H1 (cell line): Measurements from ENCODE around the gene AAMP. TPM values are rescaled to one million over a fixed set of nuclear protein-coding genes. Genes with fewer than 3 reads are reported as not detected.

ENCODE experiments used
- CTCF ChIA-PET: fragments of 300-600 bp; sonication (Branson Sonifier 250); formaldehyde crosslinking; loops from one replicate; lab custom pipeline; 2021; ENCODE audit not compliant: partially characterized antibody; lab: Charles Lee
- POLR2A ChIA-PET: fragments of 300-600 bp; sonication (Branson Sonifier 250); formaldehyde crosslinking; loops from one replicate; lab custom pipeline; 2021; ENCODE audit warnings: inconsistent platforms; ENCODE audit not compliant: partially characterized antibody; lab: Charles Lee
- DNase-seq, 2 experiments: peaks; one replicate each; pipeline versions ENCODE4 v3.0.0 to v3.0.0-alpha.2; 2010 to 2022; ENCODE audit warnings: low spot score in 2 of 2, low read depth in 1 of 2, mixed read lengths in 1 of 2
- FAIRE-seq: peaks from 2 replicates; lab custom pipeline; 2011; peaks lifted over from hg19 to GRCh38; lab: Jason Lieb, UNC
- H2AFZ ChIP-seq: 2 replicates; pipeline ENCODE4 v1.8.1; 2012; ENCODE audit warnings: low read length, inconsistent platforms
- H2AK5ac ChIP-seq: 2 replicates; pipeline ENCODE4 v1.6.1; 2013; ENCODE audit warnings: low read depth, low read length
- H2BK120ac ChIP-seq: replicated peaks from 2 replicates; pipeline ENCODE3; 2013; ENCODE audit warnings: low read depth, low read length, inconsistent platforms
- H2BK12ac ChIP-seq: 2 replicates; pipeline ENCODE4 v1.6.1; 2013; ENCODE audit warnings: low read depth, low read length
- H2BK15ac ChIP-seq: 2 replicates; pipeline ENCODE4 v1.6.1; 2013; ENCODE audit warnings: low read length
- H2BK20ac ChIP-seq: 2 replicates; pipeline ENCODE4 v1.6.1; 2013; ENCODE audit warnings: low read length
- H2BK5ac ChIP-seq: 2 replicates; pipeline ENCODE4 v1.6.1; 2013; ENCODE audit warnings: low read depth, low read length
- H3K14ac ChIP-seq: 2 replicates; pipeline ENCODE4 v1.6.1; 2013; ENCODE audit warnings: inconsistent platforms; ENCODE audit not compliant: insufficient read length
- H3K18ac ChIP-seq: 2 replicates; pipeline ENCODE4 v1.6.1; 2013; ENCODE audit warnings: low read length; ENCODE audit errors: extremely low read depth
- H3K23ac ChIP-seq: 2 replicates; pipeline ENCODE4 v1.6.1; 2013; ENCODE audit warnings: inconsistent platforms; ENCODE audit not compliant: insufficient read length
- H3K23me2 ChIP-seq: 2 replicates; pipeline ENCODE4 v1.6.1; 2013; ENCODE audit warnings: low read depth, low read length
- H3K27ac ChIP-seq: 2 replicates; pipeline ENCODE4 v1.6.1; 2011; ENCODE audit warnings: low read depth, low read length, inconsistent platforms
- H3K27me3 ChIP-seq, 4 experiments: replicated peaks in 1 of 4; 1 replicate in 1 of 4; 2 replicates in 3 of 4; pipeline versions ENCODE4 v1.6.1 to v1.8.1; 2011 to 2013; ENCODE audit warnings: low read length in 3 of 4, mild to moderate bottlenecking in 3 of 4, inconsistent platforms in 2 of 4, mixed read lengths in 2 of 4, moderate library complexity in 1 of 4; ENCODE audit not compliant: control insufficient read depth in 3 of 4, insufficient read depth in 3 of 4; ENCODE audit errors: extremely low read depth in 1 of 4
- H3K36me3 ChIP-seq, 4 experiments: 2 replicates each; pipeline versions ENCODE4 v1.6.1 to v1.8.1; 2011 to 2013; ENCODE audit warnings: mild to moderate bottlenecking in 4 of 4, low read length in 3 of 4, moderate library complexity in 2 of 4, control low read depth in 1 of 4, inconsistent platforms in 1 of 4; ENCODE audit not compliant: insufficient read depth in 4 of 4, control insufficient read depth in 2 of 4
- H3K4ac ChIP-seq: replicated peaks from 2 replicates; pipeline ENCODE3; 2013; ENCODE audit warnings: low read length, low read depth, mixed read lengths, inconsistent platforms; ENCODE audit not compliant: insufficient read length
- H3K4me1 ChIP-seq, 4 experiments: replicated peaks in 1 of 4; 1 replicate in 1 of 4; 2 replicates in 3 of 4; pipeline versions ENCODE4 v1.6.1 to v1.8.1; 2011 to 2013; ENCODE audit warnings: low read length in 3 of 4, inconsistent platforms in 2 of 4, mixed read lengths in 1 of 4; ENCODE audit not compliant: insufficient read depth in 4 of 4, control insufficient read depth in 3 of 4
- H3K4me2 ChIP-seq, 2 experiments: 2 replicates each; pipeline versions ENCODE4 v1.6.1 to v1.8.1; 2011 to 2013; ENCODE audit warnings: low read depth in 2 of 2, low read length in 2 of 2, control low read depth in 1 of 2, inconsistent platforms in 1 of 2, mild to moderate bottlenecking in 1 of 2; ENCODE audit not compliant: insufficient read depth in 1 of 2
- H3K4me3 ChIP-seq, 4 experiments: fragments of 200-600, 300-600 bp in 1 of 4; sonication (generic), shearing (Covaris generic), sonication (Bioruptor Twin) in 1 of 4; 2 replicates each; pipeline versions ENCODE4 v1.5.1 to v1.8.1; 2011 to 2016; ENCODE audit warnings: low read length in 4 of 4, low read depth in 3 of 4, control low read depth in 2 of 4, inconsistent platforms in 2 of 4, mild to moderate bottlenecking in 2 of 4, mixed read lengths in 1 of 4, moderate library complexity in 1 of 4; ENCODE audit not compliant: insufficient read depth in 2 of 4; ENCODE audit errors: extremely low read depth in 1 of 4
- H3K56ac ChIP-seq: replicated peaks from 2 replicates; pipeline ENCODE3; 2013; ENCODE audit warnings: low read depth, mild to moderate bottlenecking, mixed read lengths, low read length, inconsistent platforms; ENCODE audit not compliant: insufficient read length
- H3K79me1 ChIP-seq: 2 replicates; pipeline ENCODE4 v1.6.1; 2013; ENCODE audit warnings: low read depth, low read length, control low read depth
- H3K79me2 ChIP-seq, 2 experiments: 2 replicates each; pipeline versions ENCODE4 v1.6.1 to v1.8.1; 2012 to 2013; ENCODE audit warnings: low read length in 2 of 2, mild to moderate bottlenecking in 2 of 2, inconsistent platforms in 1 of 2; ENCODE audit not compliant: insufficient read depth in 2 of 2, control insufficient read depth in 1 of 2
- H3K9ac ChIP-seq, 4 experiments: replicated peaks in 1 of 4; 1 replicate in 1 of 4; 2 replicates in 3 of 4; pipeline versions ENCODE4 v1.6.1 to v1.8.1; 2011 to 2013; ENCODE audit warnings: low read depth in 3 of 4, low read length in 3 of 4, control low read depth in 2 of 4, mild to moderate bottlenecking in 2 of 4, moderate library complexity in 2 of 4, inconsistent platforms in 1 of 4; ENCODE audit errors: extremely low read depth in 1 of 4
- H3K9me3 ChIP-seq, 2 experiments: 2 replicates each; pipeline versions ENCODE4 v1.6.1 to v1.8.1; 2012 to 2013; ENCODE audit warnings: mild to moderate bottlenecking in 2 of 2, moderate library complexity in 2 of 2, control low read depth in 1 of 2, inconsistent platforms in 1 of 2, low read depth in 1 of 2, low read length in 1 of 2, mixed read lengths in 1 of 2; ENCODE audit not compliant: insufficient read depth in 2 of 2
- H4K20me1 ChIP-seq, 2 experiments: replicated peaks in 1 of 2; 2 replicates each; pipeline versions ENCODE3 to v1.8.1; 2011 to 2013; ENCODE audit warnings: inconsistent platforms in 2 of 2, low read length in 2 of 2, mild to moderate bottlenecking in 1 of 2; ENCODE audit not compliant: insufficient read depth in 2 of 2, control insufficient read depth in 1 of 2
- H4K5ac ChIP-seq: 2 replicates; pipeline ENCODE4 v1.6.1; 2013; ENCODE audit warnings: low read length, low read depth, mixed read lengths, inconsistent platforms; ENCODE audit not compliant: insufficient read length
- H4K8ac ChIP-seq: 2 replicates; pipeline ENCODE4 v1.8.0; 2013; ENCODE audit warnings: mild to moderate bottlenecking, moderate library complexity, low read length, inconsistent platforms; ENCODE audit not compliant: insufficient read depth; ENCODE audit errors: extremely low read depth
- H4K91ac ChIP-seq: replicated peaks from 2 replicates; pipeline ENCODE3; 2013; ENCODE audit warnings: low read length, mixed read lengths, inconsistent platforms; ENCODE audit not compliant: insufficient read length
- BCL11A ChIP-seq, 2 experiments: IDR thresholded peaks; one replicate each; pipeline ENCODE4 v1.6.1; 2011; ENCODE audit warnings: low read depth in 2 of 2, low read length in 2 of 2, mild to moderate bottlenecking in 2 of 2
- CEBPB ChIP-seq: IDR thresholded peaks from 2 replicates; pipeline ENCODE4 v1.6.1; 2012; ENCODE audit warnings: low read depth, low read length
- JUN ChIP-seq: IDR thresholded peaks from 2 replicates; pipeline ENCODE4 v1.6.1; 2011; ENCODE audit warnings: low read depth, mild to moderate bottlenecking, improper control_type of control experiment, low read length
- JUND ChIP-seq: IDR thresholded peaks from 2 replicates; pipeline ENCODE4 v1.6.1; 2011; ENCODE audit warnings: mild to moderate bottlenecking, improper control_type of control experiment, low read length
- NANOG ChIP-seq: IDR thresholded peaks from 2 replicates; pipeline ENCODE4 v1.6.1; 2011; ENCODE audit warnings: low read length, low read depth, mild to moderate bottlenecking, inconsistent platforms; ENCODE audit not compliant: insufficient read depth, poor library complexity, severe bottlenecking
- POLR2AphosphoS5 ChIP-seq: IDR thresholded peaks from 2 replicates; pipeline ENCODE4 v1.6.1; 2011; ENCODE audit warnings: low read depth, low read length
- RFX5 ChIP-seq: IDR thresholded peaks from 2 replicates; pipeline ENCODE4 v1.6.1; 2011; ENCODE audit warnings: low read depth, low read length, improper control_type of control experiment, borderline replicate concordance
- SIN3A ChIP-seq, 2 experiments: IDR thresholded peaks in 1 of 2; conservative IDR thresholded peaks in 1 of 2; 2 replicates each; pipeline ENCODE4 v1.6.1; 2011 to 2012; ENCODE audit warnings: low read length in 2 of 2, improper control_type of control experiment in 1 of 2, low read depth in 1 of 2, mild to moderate bottlenecking in 1 of 2
- TAF7 ChIP-seq: optimal IDR thresholded peaks from 2 replicates; pipeline ENCODE3; 2011; ENCODE audit warnings: low read depth, mild to moderate bottlenecking, inconsistent platforms, low read length, moderate library complexity, borderline replicate concordance
- WGBS, 2 experiments: shearing (Covaris generic) in 1 of 2; methylation state at CpG; one replicate each; pipeline versions ENCODE4 v1.1.6 to v1.1.7; 2013 to 2015; ENCODE audit warnings: low lambda C conversion rate in 2 of 2, mixed read lengths in 2 of 2, inconsistent platforms in 1 of 2, low coverage in 1 of 2, missing lambda C conversion rate in 1 of 2; ENCODE audit not compliant: insufficient replicate concordance in 2 of 2, insufficient coverage in 1 of 2, insufficient read length in 1 of 2; ENCODE audit errors: extremely low coverage in 1 of 2, missing lambda C conversion rate in 1 of 2; 5-methylcytosine and 5-hydroxymethylcytosine counted together
- polyA plus RNA-seq, 7 experiments: library from polyadenylated mRNA; depleted of rRNA in 3 of 7; stranded (reverse) in 5 of 7; unstranded in 2 of 7; fragments of >200 nt in 5 of 7; fragments of 200-250 nt in 2 of 7; gene quantifications; 1 replicate in 5 of 7; 2 replicates in 1 of 7; 4 replicates in 1 of 7; pipeline versions ENCODE4 v1.2.1 to v1.2.3, GENCODE V29; 2011 to 2013; ENCODE audit warnings: missing spikeins in 2 of 7, mixed read lengths in 2 of 7
- total RNA-seq: library from RNA; stranded (reverse); fragmentation: NEBNext Ultra II Directional; extraction: Animal tissue kit (Norgen Biotek cat#: 25700); gene quantifications from 2 replicates; pipeline ENCODE4 v1.2.1, GENCODE V29; 2021
- TF ChIP-seq, protein P1 (sequence below): IDR thresholded peaks from 2 replicates; pipeline ENCODE4 v1.6.1; 2012; ENCODE audit warnings: low read length, inconsistent platforms

AAMP gene
- total and polyA plus RNA-seq, 2 of the 8 experiments (the other 6 are each of a cell fraction or from before 2014, with no cell fraction given), result 119 to 125 TPM

DNA sequence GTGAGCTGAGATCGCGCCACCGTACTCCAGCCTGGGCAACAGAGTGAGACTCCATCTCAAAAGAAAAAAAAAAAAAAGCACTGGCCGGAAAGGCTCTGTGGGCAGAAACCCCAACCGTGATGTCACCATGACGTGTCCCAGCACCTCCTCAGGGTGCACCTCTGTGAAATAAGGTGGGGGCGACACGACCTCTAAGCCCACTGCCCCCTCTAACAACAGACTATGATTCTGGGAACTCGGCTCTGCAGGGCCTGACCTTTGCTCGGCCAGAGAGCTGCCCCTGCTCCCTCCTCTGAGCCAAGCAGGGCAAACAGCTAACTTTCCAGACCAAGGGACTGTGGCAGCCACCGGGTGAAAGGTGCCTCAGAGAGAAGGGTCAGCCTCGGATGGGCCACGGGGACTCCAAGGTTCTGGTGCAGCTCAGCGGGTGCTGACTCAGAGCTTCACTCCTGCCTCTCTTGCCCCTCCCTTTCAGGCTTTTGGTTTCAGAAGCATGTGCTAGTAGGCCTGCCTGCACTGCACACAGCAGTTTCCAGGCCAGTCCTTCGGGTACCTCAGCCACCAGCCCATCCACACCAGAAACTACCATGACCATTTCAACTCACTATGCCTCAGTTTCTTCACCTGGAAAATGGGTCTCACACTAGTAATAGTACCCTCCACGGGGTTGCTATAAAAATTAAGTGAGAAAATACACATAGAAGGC is 14.3 kb upstream of the AAMP start:
- Histone ChIP-seq H3K14ac (no peak overlapping the region), H4K5ac (no peak overlapping the region), H2BK12ac (0 out of 2 replicates have a peak overlapping the region, but pooled peaks have one; percentile 17), H3K36me3 (no peaks in the 10 kb centered on the region; a peak in 2 of 8 replicates), H3K79me1 (0 out of 2 replicates have a peak, but pooled peaks cover 8% of the 10 kb centered on the region), H3K4me1 (peaks cover 5 to 11% (median 7%) of the 10 kb centered on the region in 4 experiments; a peak in 4 of 7 replicates), H4K20me1 (peaks cover 0 to 10% of the 10 kb centered on the region in 2 experiments), H2BK20ac (no peak overlapping the region; the same call in 1 of the 2 replicates), H3K23ac (no peak overlapping the region), H3K9ac (no peak overlapping the region), H3K27ac (no peak overlapping the region), H2BK120ac (no peak overlapping the region), H3K23me2 (no peaks in the 10 kb centered on the region; the same call in 1 of the 2 replicates), H3K4me2 (no peak overlapping the region), H3K4ac (no peak overlapping the region), H2AFZ (no peak overlapping the region), H3K18ac (no peak overlapping the region), H2AK5ac (no peak overlapping the region), H3K27me3 (no peaks in the 10 kb centered on the region), H3K9me3 (no peaks in the 10 kb centered on the region), H4K8ac (no peak overlapping the region), H4K91ac (no peak overlapping the region), H3K4me3 (no peak overlapping the region), H2BK5ac (no peak overlapping the region), H3K79me2 (no peaks in the 10 kb centered on the region), H2BK15ac (no peak overlapping the region), H3K56ac (no peak overlapping the region)
- 90% methylated on average over 12 of the region's 16 CpGs; no CpG with 5 or more reads in 1 of the 2 experiments for WGBS, 2 experiments
- ChIA-PET CTCF (interaction anchor here (1.1 to 9.2 kb wide), 2 partner anchors 11 to 17 kb away, joined by 3 to 131 read pairs; partner anchors contain the start of genes AAMP and PNKD), POLR2A (interaction anchor here (1.0 to 4.0 kb wide), 2 partner anchors 9 to 13 kb away, joined by 5 to 22 read pairs; no protein-coding TSS in a partner anchor)
- DNase-seq (no peak), FAIRE-seq (no peak)
- TF ChIP-seq SIN3A (conservative IDR thresholded peaks at IDR 0.05 in 1 of 2, IDR thresholded peaks at IDR 0.05 in 1 of 2; ENCODE audit: low read depth in 1 of 2, low read length in 2 of 2) (no peak), POLR2AphosphoS5 (no peak), RFX5 (no peak), JUN (no peak), BCL11A (IDR thresholded peaks at IDR 0.05; ENCODE audit: low read depth in 2 of 2, low read length in 2 of 2) (no peak), JUND (no peak), NANOG (no peak), TAF7 (no peak), CEBPB (no peak)
- TF ChIP-seq, protein P1, sequence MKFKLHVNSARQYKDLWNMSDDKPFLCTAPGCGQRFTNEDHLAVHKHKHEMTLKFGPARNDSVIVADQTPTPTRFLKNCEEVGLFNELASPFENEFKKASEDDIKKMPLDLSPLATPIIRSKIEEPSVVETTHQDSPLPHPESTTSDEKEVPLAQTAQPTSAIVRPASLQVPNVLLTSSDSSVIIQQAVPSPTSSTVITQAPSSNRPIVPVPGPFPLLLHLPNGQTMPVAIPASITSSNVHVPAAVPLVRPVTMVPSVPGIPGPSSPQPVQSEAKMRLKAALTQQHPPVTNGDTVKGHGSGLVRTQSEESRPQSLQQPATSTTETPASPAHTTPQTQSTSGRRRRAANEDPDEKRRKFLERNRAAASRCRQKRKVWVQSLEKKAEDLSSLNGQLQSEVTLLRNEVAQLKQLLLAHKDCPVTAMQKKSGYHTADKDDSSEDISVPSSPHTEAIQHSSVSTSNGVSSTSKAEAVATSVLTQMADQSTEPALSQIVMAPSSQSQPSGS, result no peak
